Thyroid gland (tissue), 4 donors: Measurements from ENCODE around the gene GKAP1.

Experiments used
- CTCF ChIP-seq, 6 experiments: fragments of 200-600 bp in 3 of 6; fragments of 450-650 bp in 3 of 6; sonication (generic) in 3 of 6; IDR thresholded peaks; one replicate each; pipeline ENCODE4 v1.5.1; 2016 to 2019; ENCODE audit warnings: antibody characterized with exemption in 6 of 6, mild to moderate bottlenecking in 2 of 6, inconsistent platforms in 1 of 6, moderate library complexity in 1 of 6
- POLR2A ChIP-seq, 2 donors: fragments of 450-650 bp; IDR thresholded peaks; one replicate each; pipeline ENCODE4 v1.6.1; 2017; ENCODE audit warnings: antibody characterized with exemption in 2 of 2, mild to moderate bottlenecking in 2 of 2, moderate library complexity in 1 of 2

DNA sequence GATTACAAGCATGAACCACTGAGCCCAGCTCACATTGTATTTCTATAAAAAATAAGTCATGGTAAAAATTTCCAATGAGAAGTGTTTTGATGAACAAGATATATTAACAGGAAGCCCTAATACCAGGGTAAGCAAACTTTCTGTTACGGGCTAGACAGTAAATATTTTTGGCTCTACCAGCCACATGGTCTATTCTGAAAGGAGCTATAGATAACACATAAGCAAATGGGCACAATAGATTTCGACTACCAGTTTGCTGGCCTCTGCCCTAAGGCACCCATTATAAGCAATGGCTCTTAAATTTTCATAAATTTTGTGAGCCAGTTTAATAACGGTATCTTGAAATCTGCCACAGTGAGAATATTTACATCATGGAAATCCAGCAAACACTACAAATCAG, 118.0 kb downstream of the GKAP1 start:
- TF ChIP-seq CTCF (IDR thresholded peaks at IDR 0.05), result no peak
- no peak for TF ChIP-seq POLR2A (IDR thresholded peaks at IDR 0.05)
